NCI-H146 (cell line): ENCODE results near the gene KIF1A.

Source experiments
- DNase-seq: peaks from one replicate; lab custom pipeline; 2025; lab: John Stamatoyannopoulos, UW

Gene KIF1A

GRCh38 chr2:240819126-240819857, 727 bp downstream of the KIF1A start:
- DNase-seq: peak; percentile 68

GRCh38 chr2:240818293-240819125, 1.5 kb downstream of the KIF1A start:
- DNase-seq: no peak

- DNase-seq: no peak
Measured at GRCh38 chr2:240817496-240818292, 2.3 kb downstream of the KIF1A start.

DNA sequence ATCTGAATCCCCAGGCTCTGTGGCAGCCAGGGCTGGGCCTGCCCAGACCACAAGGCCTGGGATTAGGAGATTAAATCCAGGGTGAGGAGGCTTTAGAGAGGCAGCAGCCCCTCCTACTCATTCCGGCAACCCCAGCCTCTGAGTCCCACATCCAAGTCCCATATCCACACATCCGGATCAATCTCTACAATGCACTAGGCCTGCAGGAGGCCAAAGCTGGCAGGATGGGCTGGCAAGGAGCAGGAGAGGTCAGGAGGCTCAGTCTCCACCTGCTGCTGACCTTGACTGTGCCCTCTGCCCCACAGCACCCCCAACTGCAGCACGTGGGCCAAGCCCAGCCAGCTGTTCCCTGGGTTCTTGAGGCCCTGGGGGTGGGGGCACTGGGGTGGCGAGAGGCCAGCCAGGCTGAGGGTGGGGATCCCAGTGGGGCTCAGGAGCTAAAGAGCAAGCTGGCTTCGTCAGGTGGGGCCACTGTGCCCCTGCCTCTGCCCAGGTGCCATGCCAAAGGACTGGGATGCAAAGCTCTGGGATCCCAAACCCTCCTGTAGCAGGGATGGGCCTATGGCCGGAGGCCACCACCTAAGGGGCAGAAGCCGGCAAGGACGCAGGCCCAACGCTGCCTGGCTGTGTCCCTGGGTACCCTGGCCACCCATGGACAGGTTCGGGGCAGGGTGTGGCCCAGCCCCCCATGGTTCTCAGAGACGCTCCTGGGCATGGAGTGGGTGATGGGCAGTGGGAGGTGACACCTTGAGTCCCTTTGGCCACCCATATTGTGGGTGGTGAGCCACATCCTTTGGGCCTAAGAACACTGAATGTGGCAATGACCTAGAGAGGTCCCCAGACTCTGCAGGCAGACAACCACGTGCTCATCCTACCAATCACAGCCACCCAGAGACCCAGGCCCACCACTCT, 3.2 kb downstream of the KIF1A start:
- no peak for DNase-seq

- DNase-seq: no peak
Measured at GRCh38 chr2:240815761-240816583, 4.0 kb downstream of the KIF1A start.

DNA sequence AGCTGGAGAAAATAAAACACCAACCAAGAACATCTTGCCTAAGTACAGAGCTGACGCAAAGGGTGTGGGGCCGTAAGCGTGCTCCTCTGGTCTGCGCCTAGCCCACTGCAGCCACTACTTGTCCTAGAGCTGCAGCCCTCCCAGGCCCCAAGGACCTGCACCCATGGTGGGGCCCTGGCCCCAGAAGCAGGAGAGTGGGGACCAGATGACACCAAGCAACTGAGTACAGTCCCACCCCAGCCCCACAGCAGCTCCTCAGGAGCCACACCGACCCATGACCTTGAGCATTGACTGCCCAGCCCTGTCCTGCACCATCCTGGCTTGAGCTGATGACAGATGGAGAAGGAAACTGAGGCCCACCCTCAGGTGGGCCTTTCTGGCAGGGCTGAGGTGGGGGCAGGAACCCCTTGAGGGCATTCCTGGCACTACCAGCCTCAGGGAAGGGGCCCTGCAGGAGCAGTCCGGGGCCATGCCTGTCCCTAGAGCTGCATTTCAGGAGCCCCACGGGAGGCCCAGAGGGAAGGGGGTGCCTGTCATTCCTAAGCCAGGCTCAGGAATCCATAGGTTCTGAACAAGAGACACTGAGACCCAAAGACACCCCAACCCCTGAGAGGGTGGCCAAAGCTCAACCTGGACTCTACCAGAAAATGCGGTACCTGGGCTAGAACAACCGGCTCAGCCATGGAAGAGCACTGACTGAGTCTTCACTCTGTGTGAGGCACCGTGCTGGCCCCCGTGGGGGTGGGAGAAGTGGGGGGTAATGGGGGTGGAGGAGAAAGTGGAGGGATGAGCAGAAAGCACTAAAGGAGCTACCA, 4.9 kb downstream of the KIF1A start:
- no peak for DNase-seq

- DNase-seq: no peak
Measured at GRCh38 chr2:240814280-240814679, 5.7 kb downstream of the KIF1A start.

DNA sequence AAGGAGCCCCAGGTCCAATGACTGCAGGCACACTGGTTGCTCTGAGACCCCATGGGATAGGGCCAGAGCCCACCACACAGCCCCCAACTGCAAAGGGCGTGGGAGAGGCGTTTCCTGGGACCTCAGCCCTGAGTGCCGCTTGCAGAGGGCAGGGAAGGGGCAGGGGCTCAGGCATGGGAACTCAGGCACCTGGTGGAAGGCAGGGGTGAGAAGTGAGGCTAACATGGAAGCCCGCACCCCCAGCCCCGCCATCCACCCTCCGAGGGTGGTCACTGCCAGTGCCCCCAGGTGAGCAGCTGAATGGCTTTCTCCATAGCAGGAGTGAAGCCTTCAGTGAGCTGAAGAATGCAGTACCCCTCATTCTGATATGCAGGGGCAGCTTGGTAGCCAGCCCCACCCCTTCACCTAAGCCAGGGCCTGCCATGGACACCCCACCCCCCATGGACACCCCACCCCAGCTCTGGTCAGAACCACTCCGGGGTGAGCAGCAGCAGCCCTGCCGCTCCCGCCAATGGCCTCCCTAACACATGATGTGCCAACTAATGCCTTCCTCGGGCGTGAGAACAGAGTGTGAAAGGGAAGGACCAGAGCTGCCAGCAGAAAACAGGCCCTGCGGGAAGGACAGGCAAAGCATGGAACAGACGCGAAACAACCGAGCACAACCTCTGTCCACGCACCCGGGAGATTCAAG, 6.6 kb downstream of the KIF1A start:
- DNase-seq: no peak

DNA sequence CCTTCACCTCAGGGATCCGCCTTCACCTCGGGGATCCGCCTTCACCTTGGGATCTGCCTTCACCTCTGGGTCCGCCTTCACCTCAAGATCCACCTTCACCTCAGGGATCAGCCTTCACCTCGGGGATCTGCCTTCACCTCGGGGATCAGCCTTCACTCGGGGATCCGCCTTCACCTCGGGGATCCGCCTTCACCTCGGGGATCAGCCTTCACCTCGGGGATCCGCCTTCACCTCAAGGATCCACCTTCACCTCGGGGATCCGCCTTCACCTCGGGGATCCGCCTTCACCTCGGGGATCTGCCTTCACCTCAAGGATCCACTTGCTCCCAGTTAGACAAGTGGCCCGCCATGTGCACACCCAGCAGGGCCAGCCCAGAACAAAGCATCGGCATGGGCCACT, 7.3 kb downstream of the KIF1A start:
- no peak for DNase-seq

DNA sequence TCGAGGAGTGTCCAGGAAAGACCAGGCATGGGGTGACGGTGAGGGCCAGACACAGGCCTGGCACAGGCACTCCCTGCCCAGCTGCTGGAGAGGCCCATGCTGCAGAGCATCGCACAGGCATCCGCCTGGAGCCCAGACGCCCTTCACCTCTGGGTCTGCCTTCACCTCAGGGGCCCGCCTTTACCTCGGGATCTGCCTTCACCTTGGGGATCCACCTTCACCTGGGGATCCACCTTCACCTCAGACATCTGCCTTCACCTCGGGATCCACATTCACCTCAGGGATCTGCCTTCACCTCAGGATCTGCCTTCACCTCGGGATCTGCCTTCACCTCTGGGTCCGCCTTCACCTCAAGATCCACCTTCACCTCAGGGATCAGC, 7.7 kb downstream of the KIF1A start:
- no peak for DNase-seq

- no peak for DNase-seq
Measured at GRCh38 chr2:240811346-240812300, 8.4 kb downstream of the KIF1A start.

GRCh38 chr2:240810621-240811020, 9.4 kb downstream of the KIF1A start:
- DNase-seq: no peak

GRCh38 chr2:240810199-240810598, 9.8 kb downstream of the KIF1A start:
- no peak for DNase-seq

DNA sequence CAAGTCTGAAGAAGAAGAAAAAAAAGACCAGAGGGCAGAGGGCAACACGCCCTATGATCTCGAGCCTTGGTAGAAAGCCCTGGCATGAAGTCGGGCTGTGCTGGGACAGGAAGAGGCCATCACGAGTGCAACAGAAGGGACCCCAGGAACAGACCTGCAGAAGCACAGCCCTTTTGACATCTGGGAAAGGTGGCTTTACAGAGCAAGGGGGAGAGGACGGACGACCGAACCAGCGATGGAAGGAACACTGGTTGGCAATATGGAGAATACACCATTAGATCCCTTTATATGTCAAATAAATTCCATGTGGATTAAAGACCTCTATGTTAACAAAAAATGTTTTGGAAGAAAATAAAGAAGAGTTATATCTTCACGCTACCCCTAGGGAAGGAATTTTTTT, 10.7 kb downstream of the KIF1A start:
- no peak for DNase-seq

- DNase-seq: no peak
Measured at GRCh38 chr2:240806459-240806858, 13.6 kb downstream of the KIF1A start.

DNA sequence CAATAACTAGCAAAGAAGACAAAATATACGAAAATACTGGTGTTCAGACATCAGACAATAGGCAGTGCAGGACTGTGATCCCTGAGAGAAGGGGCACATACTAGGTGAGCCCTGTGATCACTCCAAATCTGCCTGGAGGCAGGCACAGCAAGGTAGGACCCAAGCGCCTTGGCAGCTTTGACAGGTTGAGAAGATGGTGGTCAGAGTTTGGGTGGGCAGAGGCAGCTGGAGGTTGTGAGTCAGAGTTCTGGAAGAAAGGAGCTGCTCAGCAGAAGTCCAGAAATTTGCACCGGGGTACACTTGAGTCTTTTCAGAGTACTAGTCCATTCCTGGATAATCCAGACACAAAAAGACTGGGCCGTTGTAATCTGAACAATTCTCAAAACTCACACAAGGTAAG, 14.0 kb downstream of the KIF1A start:
- DNase-seq: no peak

DNA sequence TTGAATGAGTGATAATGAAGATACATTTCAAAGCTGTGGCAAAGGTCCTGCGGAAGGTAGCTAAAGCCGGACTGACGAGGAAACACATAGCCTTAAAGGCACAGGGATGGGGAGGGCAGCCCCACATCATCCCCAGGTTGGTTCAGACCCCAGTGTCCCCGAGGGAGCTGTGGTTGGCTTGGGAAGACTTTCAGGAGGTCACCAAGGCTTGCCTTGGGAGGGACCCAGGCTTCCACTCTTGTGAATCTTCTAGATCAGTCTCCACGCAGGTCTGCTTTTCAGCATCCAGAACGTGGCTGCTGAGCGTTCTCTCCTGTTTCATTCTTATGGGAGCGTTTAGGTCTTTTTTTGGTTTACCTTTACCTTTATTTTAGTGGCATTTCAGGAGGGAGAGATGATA, 16.8 kb downstream of the KIF1A start:
- DNase-seq: no peak
